Measurements from ENCODE around the gene PHYHD1.

Gene PHYHD1

DNA sequence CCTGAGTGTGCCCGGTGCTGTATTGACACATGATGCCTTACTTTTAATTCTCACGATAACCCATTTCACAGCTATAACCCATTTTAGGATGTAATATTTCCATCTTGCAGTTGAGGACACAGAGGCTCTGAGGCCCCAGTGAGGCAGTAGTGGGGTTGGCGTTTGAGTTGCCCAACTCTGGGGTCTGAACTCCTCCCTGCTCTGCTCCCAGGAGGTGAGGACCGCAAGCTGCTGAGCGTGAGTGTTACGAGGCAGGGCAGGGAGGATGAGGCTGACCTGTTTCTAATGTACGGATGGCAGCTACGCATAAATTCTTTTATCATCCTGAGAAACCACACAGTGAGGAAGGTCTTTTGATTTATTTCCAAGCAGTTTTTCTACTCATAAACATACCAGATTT, 27.4 kb upstream of the PHYHD1 start:
- no peak overlapping the region for H3K4me3 ChIP-seq (ENCODE audit: low read depth, low read length)
- TF ChIP-seq, protein P1, sequence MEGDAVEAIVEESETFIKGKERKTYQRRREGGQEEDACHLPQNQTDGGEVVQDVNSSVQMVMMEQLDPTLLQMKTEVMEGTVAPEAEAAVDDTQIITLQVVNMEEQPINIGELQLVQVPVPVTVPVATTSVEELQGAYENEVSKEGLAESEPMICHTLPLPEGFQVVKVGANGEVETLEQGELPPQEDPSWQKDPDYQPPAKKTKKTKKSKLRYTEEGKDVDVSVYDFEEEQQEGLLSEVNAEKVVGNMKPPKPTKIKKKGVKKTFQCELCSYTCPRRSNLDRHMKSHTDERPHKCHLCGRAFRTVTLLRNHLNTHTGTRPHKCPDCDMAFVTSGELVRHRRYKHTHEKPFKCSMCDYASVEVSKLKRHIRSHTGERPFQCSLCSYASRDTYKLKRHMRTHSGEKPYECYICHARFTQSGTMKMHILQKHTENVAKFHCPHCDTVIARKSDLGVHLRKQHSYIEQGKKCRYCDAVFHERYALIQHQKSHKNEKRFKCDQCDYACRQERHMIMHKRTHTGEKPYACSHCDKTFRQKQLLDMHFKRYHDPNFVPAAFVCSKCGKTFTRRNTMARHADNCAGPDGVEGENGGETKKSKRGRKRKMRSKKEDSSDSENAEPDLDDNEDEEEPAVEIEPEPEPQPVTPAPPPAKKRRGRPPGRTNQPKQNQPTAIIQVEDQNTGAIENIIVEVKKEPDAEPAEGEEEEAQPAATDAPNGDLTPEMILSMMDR (IDR thresholded peaks at IDR 0.05; ENCODE audit: borderline replicate concordance, insufficient read depth, low read depth, low read length), result no peak

DNA sequence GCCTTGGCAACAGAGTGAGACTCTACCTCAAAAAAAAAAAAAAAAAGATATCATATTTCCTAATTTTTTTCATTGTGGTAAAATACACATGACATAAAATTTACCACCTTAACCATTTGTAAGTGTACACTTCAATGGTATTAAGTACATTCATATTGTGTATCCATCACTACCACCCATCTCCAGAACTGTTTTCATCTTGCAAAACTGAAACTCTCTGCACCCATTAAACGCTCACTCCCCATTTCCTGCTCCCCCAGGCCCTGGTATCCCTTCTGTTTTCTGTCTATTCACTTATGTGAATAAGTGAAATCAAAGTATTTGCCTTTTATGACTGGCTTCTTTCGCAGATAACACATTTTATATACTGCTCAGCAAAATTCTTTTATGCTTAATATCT, 26.0 kb upstream of the PHYHD1 start:
- no peak overlapping the region for H3K4me3 ChIP-seq (ENCODE audit: low read depth, low read length)
- TF ChIP-seq, protein P1 (IDR thresholded peaks at IDR 0.05; ENCODE audit: borderline replicate concordance, insufficient read depth, low read depth, low read length), result no peak

DNA sequence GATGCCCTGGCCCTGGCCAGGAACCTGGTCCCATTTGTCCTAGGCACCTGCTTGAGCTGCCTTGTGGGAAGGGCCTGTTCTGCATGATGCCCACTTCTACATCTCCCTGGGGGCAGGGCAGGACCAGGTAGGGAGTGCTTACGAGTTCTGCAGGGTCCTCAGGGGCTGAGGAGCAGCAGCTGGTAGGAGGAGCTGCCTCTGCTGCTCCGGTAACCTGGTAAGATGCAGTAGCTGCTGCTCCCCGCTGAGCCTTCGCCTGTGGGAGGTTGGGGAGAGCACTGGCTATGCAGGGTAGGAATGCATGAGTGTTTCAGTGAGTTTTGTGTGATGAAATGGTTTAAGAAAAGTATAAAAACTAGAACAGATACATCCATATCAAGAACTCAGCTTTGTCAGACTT, 25.2 kb upstream of the PHYHD1 start:
- TF ChIP-seq, protein P1 (IDR thresholded peaks at IDR 0.05; ENCODE audit: borderline replicate concordance, insufficient read depth, low read depth, low read length), result no peak
- H3K4me3 ChIP-seq (ENCODE audit: low read depth, low read length), result no peak overlapping the region

DNA sequence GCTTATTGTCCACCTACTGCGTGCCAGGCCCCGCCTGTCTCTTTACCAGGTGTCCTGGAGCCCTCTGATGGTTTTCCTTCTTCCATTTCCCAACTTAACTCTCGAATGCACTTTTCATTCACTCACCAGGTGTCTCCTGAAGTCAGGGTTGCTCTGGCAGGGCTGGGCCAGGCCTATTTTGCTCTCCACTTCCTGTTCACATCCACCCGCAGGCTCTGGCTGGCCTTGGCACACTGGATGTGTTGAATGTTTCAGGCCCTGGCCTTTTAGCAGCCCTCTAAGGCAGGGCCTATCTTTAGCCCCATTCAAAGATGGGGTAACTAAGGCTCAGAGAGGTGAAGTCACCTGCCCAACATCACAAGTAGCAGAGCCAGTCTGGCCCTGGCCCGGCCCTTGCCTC, 22.4 kb upstream of the PHYHD1 start:
- TF ChIP-seq, protein P1 (IDR thresholded peaks at IDR 0.05; ENCODE audit: borderline replicate concordance, insufficient read depth, low read depth, low read length), result no peak
- no peak overlapping the region for H3K4me3 ChIP-seq (ENCODE audit: low read depth, low read length)

DNA sequence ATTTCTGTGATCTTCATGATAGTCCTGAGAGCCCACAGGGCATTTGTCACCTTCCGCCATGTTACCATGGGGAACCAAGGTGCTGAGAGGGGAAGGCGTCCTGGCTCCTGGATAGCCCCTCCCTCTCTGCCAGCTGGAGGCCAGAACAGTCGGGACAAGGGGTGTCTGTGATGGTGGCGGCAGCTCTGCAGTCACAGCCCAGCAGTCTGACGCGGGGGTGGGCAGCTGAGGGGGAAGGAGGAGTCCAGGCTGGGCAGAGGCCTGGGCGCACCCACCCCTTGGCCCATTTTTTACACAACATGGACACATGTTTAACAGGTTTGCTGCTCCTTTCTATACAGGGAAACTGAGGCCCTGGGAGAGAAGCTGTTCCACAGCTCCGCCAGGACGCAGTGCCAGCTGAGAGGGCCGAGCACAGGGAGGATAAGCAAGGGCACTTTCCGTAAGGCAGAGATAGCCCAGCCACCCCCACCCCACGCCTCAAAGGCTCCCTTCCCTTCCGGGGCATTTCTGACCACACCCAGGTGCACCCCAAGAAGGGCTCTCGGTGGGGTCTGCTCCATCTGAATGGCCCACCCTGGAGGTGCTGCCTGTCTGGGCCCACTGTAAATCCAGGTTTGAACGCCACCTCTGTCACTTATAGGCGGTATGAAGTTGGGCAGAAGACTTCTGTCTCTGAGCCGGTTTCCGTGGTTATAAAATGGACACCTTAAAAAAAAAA, 21.8 kb upstream of the PHYHD1 start:
- no peak overlapping the region for H3K4me3 ChIP-seq (ENCODE audit: low read depth, low read length)
- TF ChIP-seq, protein P1 (IDR thresholded peaks at IDR 0.05; ENCODE audit: borderline replicate concordance, insufficient read depth, low read depth, low read length), result no peak

DNA sequence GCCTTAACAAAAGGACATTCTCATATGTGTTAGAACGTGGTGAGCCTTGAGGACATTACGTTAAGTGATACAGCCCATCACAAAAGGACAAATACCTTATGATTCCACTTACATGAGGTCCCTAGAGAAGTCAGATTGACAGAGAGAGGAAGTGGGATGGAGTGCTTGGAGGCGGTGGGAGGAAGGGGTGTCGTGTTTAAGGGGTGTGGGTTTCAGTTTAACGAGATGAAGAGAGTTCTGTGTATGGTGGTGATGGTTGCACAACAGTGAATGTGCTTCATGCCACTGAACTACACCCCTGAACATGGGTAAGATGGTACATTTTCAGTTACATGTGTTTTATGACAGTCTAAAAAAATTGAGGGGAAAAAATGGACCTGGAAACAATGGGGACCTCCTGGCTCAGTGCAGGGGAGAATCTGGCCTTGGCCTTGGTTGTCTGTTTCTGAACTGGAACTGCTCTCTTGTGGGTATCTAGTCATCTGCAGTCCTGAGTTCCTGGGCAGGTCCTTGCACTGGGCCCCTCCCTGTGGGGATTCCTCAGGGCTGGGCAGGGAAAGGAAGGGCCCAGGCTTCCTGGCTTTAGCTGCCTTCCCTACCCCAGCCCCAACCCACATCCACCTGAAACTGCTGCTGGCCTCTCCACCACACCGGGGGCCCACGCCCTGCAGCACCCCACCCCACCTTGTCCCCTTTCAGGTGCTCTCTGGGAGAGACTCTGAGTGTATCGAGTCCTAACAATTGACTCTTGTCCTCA, 21.0 kb upstream of the PHYHD1 start:
- TF ChIP-seq, protein P1 (IDR thresholded peaks at IDR 0.05; ENCODE audit: borderline replicate concordance, insufficient read depth, low read depth, low read length), result no peak

DNA sequence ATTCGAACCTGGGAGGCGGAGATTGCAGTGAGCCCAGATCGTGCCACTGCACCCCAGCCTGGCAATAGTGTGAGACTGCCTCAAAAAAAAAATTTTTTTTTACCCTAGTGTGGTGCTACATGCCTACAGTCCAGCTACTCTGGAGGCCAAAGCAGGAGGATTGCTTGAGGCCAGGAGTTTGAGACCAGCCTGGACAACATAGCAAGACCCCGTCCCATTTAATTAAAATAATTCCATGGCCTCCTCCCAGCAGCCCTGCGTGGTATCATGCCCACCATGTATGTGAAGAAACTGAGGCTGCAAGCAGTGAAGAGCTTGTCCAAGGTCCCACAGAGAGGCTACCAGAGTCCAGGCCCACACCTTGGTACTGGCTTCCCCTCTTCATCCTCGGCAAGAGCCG, 19.4 kb upstream of the PHYHD1 start:
- H3K4me3 ChIP-seq (ENCODE audit: low read depth, low read length), result no peak overlapping the region
- TF ChIP-seq, protein P1 (IDR thresholded peaks at IDR 0.05; ENCODE audit: borderline replicate concordance, insufficient read depth, low read depth, low read length), result no peak

More for the DNA sequence above, 21.0 kb upstream of the PHYHD1 start:
- no peak overlapping the region for H3K4me3 ChIP-seq (ENCODE audit: low read depth, low read length)
